CD4-positive, alpha-beta memory T cell (primary cell): ENCODE results near the gene PREX1. TPM values are rescaled to one million over a fixed set of nuclear protein-coding genes. Genes with fewer than 3 reads are reported as not detected.
A peak's percentile ranks its signal among the peaks of the same experiment; 100 is the strongest.

Experiments used
- CTCF ChIA-PET: fragments of 350-600 bp; sonication (Branson Sonifier 250); formaldehyde crosslinking; loops from one replicate; lab custom pipeline; 2021; ENCODE audit warnings: inconsistent platforms; ENCODE audit not compliant: partially characterized antibody; lab: Charles Lee
- POLR2A ChIA-PET: fragments of 350-600 bp; sonication (Branson Sonifier 250); formaldehyde crosslinking; loops from one replicate; lab custom pipeline; 2021; ENCODE audit not compliant: partially characterized antibody; lab: Charles Lee
- DNase-seq, 5 donors: peaks; one replicate each; pipeline versions ENCODE4 v3.0.0 to v3.0.0-alpha.2; 2020 to 2022; ENCODE audit warnings: mixed read lengths in 1 of 5
- H3K27ac ChIP-seq: one replicate; pipeline ENCODE4 v1.7.0; 2013; ENCODE audit warnings: low read depth, low read length
- H3K27me3 ChIP-seq: 2 replicates; pipeline ENCODE4 v1.7.0; 2013; ENCODE audit warnings: mild to moderate bottlenecking, low read length, moderate library complexity; ENCODE audit not compliant: insufficient read depth
- H3K36me3 ChIP-seq: 2 replicates; pipeline ENCODE4 v1.7.0; 2013; ENCODE audit warnings: mild to moderate bottlenecking, low read length, moderate library complexity; ENCODE audit not compliant: insufficient read depth
- H3K4me1 ChIP-seq: 2 replicates; pipeline ENCODE4 v1.7.0; 2013; ENCODE audit warnings: mild to moderate bottlenecking, low read length, moderate library complexity; ENCODE audit not compliant: insufficient read depth
- H3K4me3 ChIP-seq, 2 donors: one replicate each; pipeline ENCODE4 v1.7.0; 2013; ENCODE audit warnings: low read length in 2 of 2, mild to moderate bottlenecking in 1 of 2
- H3K9me3 ChIP-seq, 2 donors: one replicate each; pipeline ENCODE4 v1.7.0; 2013; ENCODE audit warnings: low read length in 2 of 2, control low read depth in 1 of 2; ENCODE audit not compliant: control insufficient read depth in 1 of 2
- H3K27ac Mint-ChIP-seq, 7 donors: one replicate each; pipeline ENCODE4 v1.8.0; 2020 to 2021; ENCODE audit warnings: mixed read lengths in 7 of 7, mild to moderate bottlenecking in 6 of 7, inconsistent platforms in 3 of 7, moderate library complexity in 3 of 7
- H3K27me3 Mint-ChIP-seq, 2 donors: one replicate each; pipeline ENCODE4 v1.8.0; 2020 to 2021; ENCODE audit warnings: mixed read lengths in 2 of 2
- H3K36me3 Mint-ChIP-seq, 2 donors: one replicate each; pipeline ENCODE4 v1.8.0; 2020 to 2021; ENCODE audit warnings: mixed read lengths in 2 of 2, inconsistent platforms in 1 of 2, mild to moderate bottlenecking in 1 of 2
- H3K4me1 Mint-ChIP-seq, 4 donors: one replicate each; pipeline ENCODE4 v1.8.0; 2020 to 2021; ENCODE audit warnings: mixed read lengths in 4 of 4, mild to moderate bottlenecking in 1 of 4
- H3K4me3 Mint-ChIP-seq, 8 donors: one replicate each; pipeline ENCODE4 v1.8.0; 2020 to 2021; ENCODE audit warnings: mixed read lengths in 8 of 8, mild to moderate bottlenecking in 7 of 8, moderate library complexity in 6 of 8, inconsistent platforms in 3 of 8
- H3K9me3 Mint-ChIP-seq, 8 donors: one replicate each; pipeline ENCODE4 v1.8.0; 2020 to 2021; ENCODE audit warnings: mixed read lengths in 8 of 8, mild to moderate bottlenecking in 5 of 8, inconsistent platforms in 3 of 8, moderate library complexity in 1 of 8
- intact Hi-C: fragments of 100-400 bp; cut with micrococcal nuclease; formaldehyde crosslinking; loops from one replicate; pipeline ENCODE4 v1.15.1; 2023
- polyA plus RNA-seq, 2 donors: library from polyadenylated mRNA; unstranded; fragments of 300-500 nt; fragmentation: Illumina TruSeq; gene quantifications; one replicate each; pipeline ENCODE4 v1.2.3, GENCODE V29; 2021
- total RNA-seq, 2 experiments: library from RNA; stranded (reverse); gene quantifications; one replicate each; pipeline ENCODE4 v1.2.3, GENCODE V29; 2021

PREX1 gene
- total and polyA plus RNA-seq, 4 experiments from 2014 or later: 10.6 to 165 (median 122) TPM

DNA sequence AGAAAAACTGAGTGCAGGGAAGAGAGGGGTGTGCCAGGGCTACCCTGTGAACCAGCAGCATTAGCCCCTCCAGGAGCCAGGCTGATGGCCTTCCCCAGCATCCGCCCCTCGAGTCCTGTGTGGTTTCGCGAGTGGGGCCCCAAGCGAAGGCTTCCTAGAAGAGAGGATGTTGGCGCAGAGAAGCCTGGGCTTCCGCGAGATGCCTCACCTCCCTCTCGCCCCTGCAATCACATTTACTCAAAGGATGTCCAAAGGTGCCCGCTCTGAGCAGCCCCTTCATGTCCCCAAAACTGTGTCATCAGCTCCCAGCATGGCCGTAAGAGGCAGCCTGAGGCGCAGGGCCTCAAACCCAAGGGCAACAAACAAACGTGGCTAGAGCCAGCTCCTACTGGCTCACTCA lies 111.7 kb downstream of the PREX1 start:
- intact Hi-C loops: loop anchor here (2.0 to 5.0 kb wide), 2 partner anchors 46 to 111 kb away; partner anchors contain the start of gene PREX1
- CTCF ChIA-PET: interaction anchor here (0.8 to 2.8 kb wide), 4 partner anchors 146 to 161 kb away, joined by 3 to 12 read pairs (median 6); no protein-coding TSS in a partner anchor
- peak overlapping the region; percentile 90 to 96 (median 93) for H3K27ac Mint-ChIP-seq
- H3K36me3 ChIP-seq: no peaks in the 10 kb centered on the region
- no peaks in the 10 kb centered on the region for H3K9me3 ChIP-seq
- H3K4me1 Mint-ChIP-seq: peaks cover 76 to 92% (median 86%) of the 10 kb centered on the region in 4 donors
- POLR2A ChIA-PET: interaction anchor here (0.9 to 3.8 kb wide), 5 partner anchors 12 to 111 kb away, joined by 3 to 23 read pairs (median 8); partner anchors contain the start of gene PREX1
- DNase-seq: peak; percentile 31 to 61 (median 44)
- no peaks in the 10 kb centered on the region for H3K27me3 Mint-ChIP-seq
- H3K27ac ChIP-seq: peak overlapping the region; percentile 60
- no peaks in the 10 kb centered on the region for H3K27me3 ChIP-seq
- peaks cover 0 to 8% (median 0%) of the 10 kb centered on the region in 8 donors for H3K9me3 Mint-ChIP-seq
- peaks cover 18 to 36% of the 10 kb centered on the region in 2 donors for H3K36me3 Mint-ChIP-seq
- H3K4me3 ChIP-seq: no peak overlapping the region
- peaks cover 86% of the 10 kb centered on the region for H3K4me1 ChIP-seq
- peak overlapping the region; percentile 55 to 88 (median 84) for H3K4me3 Mint-ChIP-seq

GRCh38 chr20:48714764-48715163 lies 113.0 kb downstream of the PREX1 start:
- Mint-ChIP-seq H3K9me3 (peaks cover 0 to 8% (median 0%) of the 10 kb centered on the region in 8 donors), H3K4me1 (peaks cover 66 to 89% (median 80%) of the 10 kb centered on the region in 4 donors), H3K27me3 (no peaks in the 10 kb centered on the region), H3K4me3 (peak overlapping the region in 4 of 8 donors; percentile 20 to 87 (median 32)), H3K27ac (peak overlapping the region in 5 of 7 donors; percentile 17 to 90 (median 43)), H3K36me3 (peaks cover 12 to 30% of the 10 kb centered on the region in 2 donors)
- DNase-seq: no peak
- H3K4me1 ChIP-seq: peaks cover 77% of the 10 kb centered on the region
- ChIA-PET POLR2A (interaction anchor here (0.7 to 3.8 kb wide), 4 partner anchors 14 to 112 kb away, joined by 3 to 23 read pairs (median 4); no protein-coding TSS in a partner anchor), CTCF (interaction anchor here (1.3 to 1.5 kb wide), 2 partner anchors 10 to 162 kb away, joined by 5 to 8 read pairs; no protein-coding TSS in a partner anchor)
- no peak overlapping the region for H3K27ac ChIP-seq
- H3K36me3 ChIP-seq: no peaks in the 10 kb centered on the region
- intact Hi-C loops: loop anchor here (5.0 kb wide), 1 partner anchor 48 kb away; no protein-coding TSS in a partner anchor
- H3K9me3 ChIP-seq: no peaks in the 10 kb centered on the region
- H3K4me3 ChIP-seq: no peak overlapping the region
- no peaks in the 10 kb centered on the region for H3K27me3 ChIP-seq

DNA sequence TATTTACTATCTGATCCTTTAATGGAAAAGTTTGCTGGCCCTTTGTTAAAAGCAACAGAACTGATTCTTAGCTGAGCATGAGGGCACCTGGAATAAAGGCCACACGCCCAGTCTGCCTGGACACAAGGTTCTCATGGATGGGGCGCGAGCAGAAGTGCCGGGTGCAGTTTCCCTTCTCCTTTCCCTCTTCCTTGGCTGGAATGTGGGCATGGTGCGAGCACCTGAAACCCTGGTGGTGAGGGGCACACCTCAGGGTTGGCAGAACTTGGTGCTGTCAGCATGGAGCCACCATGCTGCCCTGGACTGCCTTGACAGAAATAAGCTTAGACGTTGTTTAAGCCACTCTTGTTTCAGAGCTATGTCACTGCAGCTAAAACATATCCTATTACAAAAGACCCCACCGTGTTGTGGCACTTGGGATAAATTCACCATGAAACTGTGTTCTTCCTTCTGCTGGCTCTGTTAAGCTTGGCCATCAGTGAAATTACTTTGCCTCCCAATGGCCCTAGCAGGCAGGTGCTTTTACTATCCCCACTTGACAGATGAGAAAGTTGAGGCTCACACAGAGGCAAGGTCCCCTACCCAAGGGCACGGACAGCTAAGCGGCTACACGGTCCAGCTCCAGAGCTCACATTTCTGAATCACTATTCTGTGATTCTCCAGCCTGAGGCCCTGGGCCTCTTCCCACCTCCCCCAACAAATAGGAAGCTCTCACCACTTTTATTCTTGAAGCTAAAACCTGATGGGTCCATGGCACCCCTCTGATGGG lies 115.9 kb downstream of the PREX1 start:
- peaks cover 52 to 89% (median 74%) of the 10 kb centered on the region in 4 donors for H3K4me1 Mint-ChIP-seq
- Histone ChIP-seq H3K4me1 (peaks cover 76% of the 10 kb centered on the region), H3K27ac (no peak overlapping the region), H3K27me3 (no peaks in the 10 kb centered on the region), H3K36me3 (peaks cover 13% of the 10 kb centered on the region), H3K9me3 (no peaks in the 10 kb centered on the region), H3K4me3 (no peak overlapping the region)
- peak overlapping the region in 4 of 7 donors; percentile 29 to 81 (median 60) for H3K27ac Mint-ChIP-seq
- H3K9me3 Mint-ChIP-seq: peaks cover 0 to 8% (median 0%) of the 10 kb centered on the region in 8 donors
- ChIA-PET POLR2A (interaction anchor here (0.8 to 1.5 kb wide), 4 partner anchors 23 to 107 kb away, joined by 3 to 4 read pairs (median 3); no protein-coding TSS in a partner anchor), CTCF (interaction anchor here (1.0 to 1.1 kb wide), 2 partner anchors 165 to 166 kb away, joined by 3 to 4 read pairs; no protein-coding TSS in a partner anchor)
- intact Hi-C loops: no loop called here
- no peaks in the 10 kb centered on the region for H3K27me3 Mint-ChIP-seq
- H3K36me3 Mint-ChIP-seq: peaks cover 24 to 45% of the 10 kb centered on the region in 2 donors
- DNase-seq: no peak
- H3K4me3 Mint-ChIP-seq: peak overlapping the region in 1 of 8 donors; percentile 30

DNA sequence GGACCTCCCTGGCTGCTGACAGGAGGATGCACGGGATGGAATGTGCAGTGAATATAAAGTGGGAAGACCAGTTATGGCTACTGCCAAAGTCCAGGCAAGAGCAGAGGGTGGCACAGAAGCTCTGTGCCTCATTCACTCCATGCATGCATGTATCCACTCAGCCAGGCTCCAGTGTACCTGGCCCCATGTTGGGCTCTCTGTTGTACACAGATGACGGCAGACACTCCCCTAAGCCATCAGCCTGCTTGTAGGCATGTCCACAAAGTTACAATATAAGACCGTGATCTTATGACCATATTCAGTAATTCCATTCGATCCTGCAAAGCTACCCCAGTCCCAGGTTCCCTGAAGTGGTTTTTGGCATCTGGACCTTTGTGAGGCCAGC lies 116.8 kb downstream of the PREX1 start:
- no peaks in the 10 kb centered on the region for H3K27me3 Mint-ChIP-seq
- Histone ChIP-seq H3K4me3 (no peak overlapping the region), H3K27ac (no peak overlapping the region), H3K9me3 (no peaks in the 10 kb centered on the region), H3K36me3 (peaks cover 13% of the 10 kb centered on the region), H3K27me3 (no peaks in the 10 kb centered on the region), H3K4me1 (peaks cover 76% of the 10 kb centered on the region)
- H3K36me3 Mint-ChIP-seq: peaks cover 31 to 50% of the 10 kb centered on the region in 2 donors
- H3K27ac Mint-ChIP-seq: no peak overlapping the region
- POLR2A ChIA-PET: interaction anchor here (0.8 to 1.5 kb wide), 2 partner anchors 49 to 108 kb away, joined by 3 read pairs; no protein-coding TSS in a partner anchor
- peaks cover 51 to 89% (median 73%) of the 10 kb centered on the region in 4 donors for H3K4me1 Mint-ChIP-seq
- CTCF ChIA-PET: interaction anchor here (1.1 kb wide), 1 partner anchor 166 kb away, joined by 4 read pairs; no protein-coding TSS in a partner anchor
- DNase-seq: no peak
- no peak overlapping the region for H3K4me3 Mint-ChIP-seq
- H3K9me3 Mint-ChIP-seq: peaks cover 0 to 3% (median 0%) of the 10 kb centered on the region in 8 donors
- intact Hi-C loops: no loop called here

- Histone ChIP-seq H3K4me3 (no peak overlapping the region), H3K4me1 (peaks cover 71% of the 10 kb centered on the region), H3K27me3 (no peaks in the 10 kb centered on the region), H3K9me3 (no peaks in the 10 kb centered on the region), H3K36me3 (peaks cover 13% of the 10 kb centered on the region), H3K27ac (no peak overlapping the region)
- no peak for DNase-seq
- ChIA-PET CTCF (interaction anchor here (0.9 to 1.1 kb wide), 2 partner anchors 9 to 167 kb away, joined by 4 read pairs; no protein-coding TSS in a partner anchor), POLR2A (interaction anchor here (0.8 to 1.5 kb wide), 3 partner anchors 11 to 172 kb away, joined by 3 to 4 read pairs (median 3); no protein-coding TSS in a partner anchor)
- peaks cover 48 to 89% (median 71%) of the 10 kb centered on the region in 4 donors for H3K4me1 Mint-ChIP-seq
- H3K36me3 Mint-ChIP-seq: peaks cover 33 to 56% of the 10 kb centered on the region in 2 donors
- intact Hi-C loops: no loop called here
- H3K9me3 Mint-ChIP-seq: peaks cover 0 to 3% (median 0%) of the 10 kb centered on the region in 8 donors
- peak overlapping the region in 2 of 7 donors; percentile 24 to 84 for H3K27ac Mint-ChIP-seq
- peak overlapping the region in 2 of 8 donors; percentile 70 to 77 for H3K4me3 Mint-ChIP-seq
- H3K27me3 Mint-ChIP-seq: no peaks in the 10 kb centered on the region
Observed at GRCh38 chr20:48710341-48711043, 117.3 kb downstream of the PREX1 start.

DNA sequence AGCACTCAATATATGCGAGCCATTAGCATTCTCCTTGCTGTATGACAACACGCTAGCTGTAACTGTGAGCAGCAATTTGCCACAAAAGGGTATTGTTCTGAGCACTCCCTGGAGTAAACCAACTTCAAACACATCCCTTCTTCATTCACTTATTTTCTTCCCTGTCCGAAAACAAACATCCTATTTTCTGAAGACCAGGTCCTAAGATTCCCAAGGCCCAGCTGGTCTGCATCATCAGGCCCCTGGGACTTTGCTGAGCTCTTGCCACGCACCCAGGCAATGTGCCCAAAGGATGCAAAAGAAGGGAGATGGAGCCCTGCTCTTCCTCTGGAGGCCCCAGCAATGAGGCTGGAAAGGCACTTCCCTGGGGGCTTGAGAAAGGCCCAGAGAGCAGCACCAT lies 118.1 kb downstream of the PREX1 start:
- peaks cover 0 to 3% (median 0%) of the 10 kb centered on the region in 8 donors for H3K9me3 Mint-ChIP-seq
- Histone ChIP-seq H3K36me3 (peaks cover 19% of the 10 kb centered on the region), H3K27me3 (no peaks in the 10 kb centered on the region), H3K27ac (no peak overlapping the region), H3K4me1 (peaks cover 64% of the 10 kb centered on the region), H3K4me3 (no peak overlapping the region), H3K9me3 (no peaks in the 10 kb centered on the region)
- POLR2A ChIA-PET: interaction anchor here (0.6 to 1.2 kb wide), 3 partner anchors 11 to 173 kb away, joined by 3 to 4 read pairs (median 3); no protein-coding TSS in a partner anchor
- no peak overlapping the region for H3K4me3 Mint-ChIP-seq
- CTCF ChIA-PET: interaction anchor here (0.9 kb wide), 1 partner anchor 9 kb away, joined by 4 read pairs; no protein-coding TSS in a partner anchor
- H3K27ac Mint-ChIP-seq: peak overlapping the region in 3 of 7 donors; percentile 24 to 75 (median 65)
- DNase-seq: no peak
- H3K36me3 Mint-ChIP-seq: peaks cover 37 to 63% of the 10 kb centered on the region in 2 donors
- intact Hi-C loops: no loop called here
- H3K4me1 Mint-ChIP-seq: peaks cover 46 to 88% (median 67%) of the 10 kb centered on the region in 4 donors
- no peaks in the 10 kb centered on the region for H3K27me3 Mint-ChIP-seq
